Tibial artery (tissue), 4 donors: ENCODE results near the gene NMBR.

ENCODE experiments used
- DNase-seq, 2 donors: peaks; one replicate each; pipeline ENCODE4 v3.0.0-alpha.2; 2019
- H3K27ac ChIP-seq, 2 donors: fragments of 200-600 bp; sonication (generic) in 1 of 2; 1 replicate in 1 of 2; 2 replicates in 1 of 2; pipeline ENCODE4 v1.5.1; 2018 to 2019; ENCODE audit warnings: mild to moderate bottlenecking in 1 of 2
- H3K27me3 ChIP-seq, 2 donors: fragments of 200-600 bp; sonication (generic) in 1 of 2; one replicate each; pipeline versions ENCODE4 v1.5.1 to v1.6.0; 2016 to 2019
- H3K36me3 ChIP-seq, 3 donors: fragments of 200-600 bp; sonication (generic) in 2 of 3; one replicate each; pipeline ENCODE4 v1.5.1; 2016 to 2019; ENCODE audit warnings: mild to moderate bottlenecking in 2 of 3
- H3K4me1 ChIP-seq, 4 donors: fragments of 200-600 bp; sonication (generic) in 2 of 4; 1 replicate in 3 of 4; 2 replicates in 1 of 4; pipeline ENCODE4 v1.5.1; 2016 to 2019
- H3K4me3 ChIP-seq, 2 donors: fragments of 200-600 bp; sonication (generic) in 1 of 2; 1 replicate in 1 of 2; 2 replicates in 1 of 2; pipeline ENCODE4 v1.5.1; 2018 to 2019; ENCODE audit warnings: mild to moderate bottlenecking in 2 of 2
- H3K9me3 ChIP-seq, 3 donors: fragments of 200-600 bp; sonication (generic) in 1 of 3; one replicate each; pipeline ENCODE4 v1.5.1; 2016 to 2019
- intact Hi-C: fragments of 100-400 bp; cut with DNase I; formaldehyde crosslinking; loops from one replicate; pipeline ENCODE4 v1.15.0; 2023; ENCODE audit warnings: low total_unique reads
- TF ChIP-seq, protein P1 (sequence below), 2 experiments: fragments of 200-600 bp in 1 of 2; fragments of 450-650 bp in 1 of 2; IDR thresholded peaks; one replicate each; pipeline ENCODE4 v1.5.1; 2017 to 2019; ENCODE audit warnings: antibody characterized with exemption in 2 of 2, mild to moderate bottlenecking in 1 of 2, moderate library complexity in 1 of 2

The NMBR gene

DNA sequence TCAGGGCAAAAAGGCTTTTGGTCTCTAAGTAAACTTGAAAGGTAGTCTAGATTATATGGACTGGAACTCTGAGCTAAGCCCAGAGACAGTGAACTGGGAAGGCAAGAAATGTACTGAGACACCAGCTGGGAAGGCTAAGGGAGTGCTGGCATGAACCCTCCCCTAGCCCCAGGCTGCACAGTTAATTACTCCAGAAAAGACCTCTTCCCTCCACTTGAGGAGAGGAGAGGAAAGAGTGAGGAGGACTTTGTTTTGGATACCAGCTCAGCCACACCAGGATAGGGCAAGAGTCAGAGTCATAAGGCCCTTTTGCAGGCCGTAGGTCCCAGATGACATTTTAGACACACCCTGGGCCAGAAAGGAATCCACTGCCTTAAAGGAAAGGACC lies 98.3 kb downstream of the NMBR start:
- Histone ChIP-seq H3K36me3 (no peaks in the 10 kb centered on the region), H3K27me3 (no peaks in the 10 kb centered on the region), H3K27ac (no peak overlapping the region), H3K9me3 (peaks cover 0 to 9% (median 0%) of the 10 kb centered on the region in 3 donors), H3K4me1 (no peaks in the 10 kb centered on the region), H3K4me3 (no peak overlapping the region)
- DNase-seq, result no peak
- TF ChIP-seq, protein P1, sequence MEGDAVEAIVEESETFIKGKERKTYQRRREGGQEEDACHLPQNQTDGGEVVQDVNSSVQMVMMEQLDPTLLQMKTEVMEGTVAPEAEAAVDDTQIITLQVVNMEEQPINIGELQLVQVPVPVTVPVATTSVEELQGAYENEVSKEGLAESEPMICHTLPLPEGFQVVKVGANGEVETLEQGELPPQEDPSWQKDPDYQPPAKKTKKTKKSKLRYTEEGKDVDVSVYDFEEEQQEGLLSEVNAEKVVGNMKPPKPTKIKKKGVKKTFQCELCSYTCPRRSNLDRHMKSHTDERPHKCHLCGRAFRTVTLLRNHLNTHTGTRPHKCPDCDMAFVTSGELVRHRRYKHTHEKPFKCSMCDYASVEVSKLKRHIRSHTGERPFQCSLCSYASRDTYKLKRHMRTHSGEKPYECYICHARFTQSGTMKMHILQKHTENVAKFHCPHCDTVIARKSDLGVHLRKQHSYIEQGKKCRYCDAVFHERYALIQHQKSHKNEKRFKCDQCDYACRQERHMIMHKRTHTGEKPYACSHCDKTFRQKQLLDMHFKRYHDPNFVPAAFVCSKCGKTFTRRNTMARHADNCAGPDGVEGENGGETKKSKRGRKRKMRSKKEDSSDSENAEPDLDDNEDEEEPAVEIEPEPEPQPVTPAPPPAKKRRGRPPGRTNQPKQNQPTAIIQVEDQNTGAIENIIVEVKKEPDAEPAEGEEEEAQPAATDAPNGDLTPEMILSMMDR (IDR thresholded peaks at IDR 0.05), result no peak
- intact Hi-C loops, result no loop called here

GRCh38 chr6:142047934-142048592 lies 98.9 kb downstream of the NMBR start:
- no peaks in the 10 kb centered on the region for H3K4me1 ChIP-seq
- DNase-seq, result no peak
- intact Hi-C loops, result no loop called here
- no peaks in the 10 kb centered on the region for H3K36me3 ChIP-seq
- no peaks in the 10 kb centered on the region for H3K27me3 ChIP-seq
- H3K4me3 ChIP-seq, result no peak overlapping the region
- H3K9me3 ChIP-seq, result peaks cover 0 to 9% (median 0%) of the 10 kb centered on the region in 3 donors
- TF ChIP-seq, protein P1 (IDR thresholded peaks at IDR 0.05), result no peak
- no peak overlapping the region for H3K27ac ChIP-seq

- H3K27me3 ChIP-seq, result no peaks in the 10 kb centered on the region
- H3K36me3 ChIP-seq, result no peaks in the 10 kb centered on the region
- H3K27ac ChIP-seq, result no peak overlapping the region
- no peak overlapping the region for H3K4me3 ChIP-seq
- intact Hi-C loops, result no loop called here
- no peaks in the 10 kb centered on the region for H3K9me3 ChIP-seq
- TF ChIP-seq, protein P1 (IDR thresholded peaks at IDR 0.05), result peak; percentile 28 to 33
- no peak for DNase-seq
- no peaks in the 10 kb centered on the region for H3K4me1 ChIP-seq
These were observed 101.3 kb downstream of the NMBR start for GRCh38 chr6:142045380-142046278.

- H3K9me3 ChIP-seq, result no peaks in the 10 kb centered on the region
- H3K4me3 ChIP-seq, result no peak overlapping the region
- no peaks in the 10 kb centered on the region for H3K4me1 ChIP-seq
- DNase-seq, result no peak
- no peaks in the 10 kb centered on the region for H3K36me3 ChIP-seq
- H3K27me3 ChIP-seq, result no peaks in the 10 kb centered on the region
- no peak overlapping the region for H3K27ac ChIP-seq
- TF ChIP-seq, protein P1 (IDR thresholded peaks at IDR 0.05), result no peak
- intact Hi-C loops, result no loop called here
These were observed 111.0 kb downstream of the NMBR start for GRCh38 chr6:142035890-142036289.

GRCh38 chr6:142031035-142031434 lies 115.9 kb downstream of the NMBR start:
- no peak for DNase-seq
- Histone ChIP-seq H3K27ac (no peak overlapping the region), H3K4me3 (no peak overlapping the region), H3K9me3 (no peaks in the 10 kb centered on the region), H3K27me3 (no peaks in the 10 kb centered on the region), H3K36me3 (no peaks in the 10 kb centered on the region), H3K4me1 (no peaks in the 10 kb centered on the region)
- TF ChIP-seq, protein P1 (IDR thresholded peaks at IDR 0.05), result no peak
- intact Hi-C loops, result no loop called here
